Measurements from ENCODE around the gene UBAC2. TPM values are rescaled to one million over a fixed set of nuclear protein-coding genes. Genes with fewer than 3 reads are reported as not detected.

The UBAC2 gene
- total and polyA plus RNA-seq, 2 of the 4 experiments (the other 2 are of a cell fraction), result 20.8 to 36.3 TPM

- no peak overlapping the region for H2AK5ac ChIP-seq (ENCODE audit: low read depth, low read length)
- H3K27me3 ChIP-seq (ENCODE audit: control insufficient read depth, insufficient read depth, low read length), result no peaks in the 10 kb centered on the region
- H3K56ac ChIP-seq (ENCODE audit: extremely low read depth, insufficient read depth, low read length), result no peak overlapping the region
- H3K79me1 ChIP-seq (ENCODE audit: low read depth in 1 of 2, low read length in 2 of 2), result no peaks in the 10 kb centered on the region
- H2BK5ac ChIP-seq (ENCODE audit: low read depth, low read length, poor library complexity, severe bottlenecking), result no peak overlapping the region
- ATAC-seq (ENCODE audit: low read depth) (no peak), DNase-seq (no peak)
- H3K4ac ChIP-seq (ENCODE audit: low read depth, low read length), result no peak overlapping the region
- intact Hi-C loops (cut with micrococcal nuclease) (no loop called here), dilution Hi-C loops (cut with HindIII; ENCODE audit: low sequenced_read_pairs, unreplicated experiment) (no loop called here), in situ Hi-C loops (cut with MboI; ENCODE audit: low sequenced_read_pairs) (no loop called here)
- H3K4me3 ChIP-seq (ENCODE audit: insufficient read depth, low read depth, low read length), result no peak overlapping the region
- H3K9me1 ChIP-seq (ENCODE audit: insufficient read depth, low read length), result peaks cover 13% of the 10 kb centered on the region
- POLR2A ChIA-PET (ENCODE audit: unreplicated experiment), result no interaction called here
- no peak overlapping the region for H2AK9ac ChIP-seq (replicated peaks; ENCODE audit: low read depth, low read length, poor library complexity)
- H3K23ac ChIP-seq (ENCODE audit: low read depth, low read length), result no peak overlapping the region
- WGBS, 2 experiments (ENCODE audit: extremely low coverage in 2 of 2, insufficient read length in 1 of 2), result 74% methylated on average over 8 of the region's 10 CpGs; no CpG with 5 or more reads in 1 of the 2 experiments
- H2BK20ac ChIP-seq (ENCODE audit: low read depth, low read length), result no peak overlapping the region
- H2AFZ ChIP-seq (replicated peaks; ENCODE audit: low read length, poor library complexity), result no peak overlapping the region
- H3K9me3 ChIP-seq (ENCODE audit: control insufficient read depth, insufficient read depth, low read length), result no peaks in the 10 kb centered on the region
- peaks cover 5% of the 10 kb centered on the region for H3K4me1 ChIP-seq (ENCODE audit: control insufficient read depth, insufficient read depth, low read length)
- H2BK120ac ChIP-seq (ENCODE audit: low read depth, low read length), result no peak overlapping the region
- no TSS peak for BruUV-seq (replicated peaks)
- H3K4me2 ChIP-seq (ENCODE audit: low read depth, low read length), result no peak overlapping the region
- H4K91ac ChIP-seq (ENCODE audit: insufficient read depth, low read depth, low read length), result no peak overlapping the region
- no peak overlapping the region for H2BK15ac ChIP-seq (ENCODE audit: low read depth, low read length)
- CTCF ChIA-PET, result no interaction called here
- H3K14ac ChIP-seq (replicated peaks; ENCODE audit: low read depth, low read length), result no peak overlapping the region
- TF ChIP-seq FOS (IDR thresholded peaks at IDR 0.05; ENCODE audit: low read depth, low read length) (no peak), POLR2A (IDR thresholded peaks at IDR 0.05; ENCODE audit: low read depth, low read length) (no peak), RAD21 (IDR thresholded peaks at IDR 0.05; ENCODE audit: low read length) (no peak), USF2 (IDR thresholded peaks at IDR 0.05; ENCODE audit: low read depth, low read length) (no peak), RCOR1 (IDR thresholded peaks at IDR 0.05; ENCODE audit: insufficient replicate concordance, low read length) (no peak), MXI1 (IDR thresholded peaks at IDR 0.05; ENCODE audit: borderline replicate concordance, low read depth, low read length) (no peak), CHD1 (IDR thresholded peaks at IDR 0.05; ENCODE audit: low read depth, low read length) (no peak)
- H3K27ac ChIP-seq (ENCODE audit: insufficient read depth, low read length), result no peak overlapping the region
- H4K20me1 ChIP-seq (ENCODE audit: insufficient read depth, low read length), result no peaks in the 10 kb centered on the region
- peaks cover 16% of the 10 kb centered on the region for H3K36me3 ChIP-seq (ENCODE audit: control insufficient read depth, insufficient read depth, low read length)
- H4K5ac ChIP-seq (ENCODE audit: low read depth, low read length), result no peak overlapping the region
- H3K18ac ChIP-seq (ENCODE audit: low read depth, low read length), result no peak overlapping the region
- H4K8ac ChIP-seq (ENCODE audit: low read depth in 2 of 2, low read length in 2 of 2), result no peak overlapping the region
- no peak overlapping the region for H3K9ac ChIP-seq (ENCODE audit: low read depth, low read length)
These were observed 142.2 kb downstream of the UBAC2 start for GRCh38 chr13:99342723-99343315.

All from IMR-90 (cell line).